LoVo (cell line): Measurements from ENCODE around the gene IFNAR2.

Experiments used
- DNase-seq: peaks from one replicate; pipeline ENCODE4 v3.0.0-alpha.2; 2016; ENCODE audit warnings: low spot score

Gene IFNAR2

DNA sequence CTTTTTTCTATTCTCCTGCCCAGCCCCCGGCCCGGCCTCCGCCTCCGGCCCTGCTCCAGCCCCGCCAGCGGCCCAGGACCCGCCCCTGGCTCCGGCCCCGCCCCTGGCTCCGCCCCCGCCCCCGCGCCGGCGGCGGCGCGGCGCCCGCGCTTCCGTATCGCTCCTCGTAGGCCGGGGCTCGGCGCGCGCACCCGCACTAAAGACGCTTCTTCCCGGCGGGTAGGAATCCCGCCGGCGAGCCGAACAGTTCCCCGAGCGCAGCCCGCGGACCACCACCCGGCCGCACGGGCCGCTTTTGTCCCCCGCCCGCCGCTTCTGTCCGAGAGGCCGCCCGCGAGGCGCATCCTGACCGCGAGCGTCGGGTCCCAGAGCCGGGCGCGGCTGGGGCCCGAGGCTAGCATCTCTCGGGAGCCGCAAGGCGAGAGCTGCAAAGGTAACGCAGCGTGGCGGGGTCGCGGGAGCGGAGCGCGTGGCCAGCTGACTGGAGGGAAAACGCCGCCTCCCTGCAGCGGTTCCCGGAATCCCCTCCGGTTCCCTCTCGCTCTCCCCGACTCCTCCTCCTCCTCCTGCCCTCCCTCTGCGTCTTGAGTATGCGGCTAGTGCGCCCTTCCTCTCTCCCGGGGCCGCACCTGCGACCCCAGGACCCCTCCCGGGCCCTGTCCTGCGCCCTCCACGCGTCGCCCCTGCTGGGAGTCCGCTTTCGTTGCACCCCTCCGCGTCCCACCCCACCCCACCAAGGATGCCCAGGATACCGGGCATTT lies at the start of gene IFNAR2:
Gene IFNAR2 (plus strand): TSS at position 155 of the 761 bp plus-strand sequence. CDS start 11,985 bp downstream, outside the sequence.
- DNase-seq = peak; percentile 73

DNA sequence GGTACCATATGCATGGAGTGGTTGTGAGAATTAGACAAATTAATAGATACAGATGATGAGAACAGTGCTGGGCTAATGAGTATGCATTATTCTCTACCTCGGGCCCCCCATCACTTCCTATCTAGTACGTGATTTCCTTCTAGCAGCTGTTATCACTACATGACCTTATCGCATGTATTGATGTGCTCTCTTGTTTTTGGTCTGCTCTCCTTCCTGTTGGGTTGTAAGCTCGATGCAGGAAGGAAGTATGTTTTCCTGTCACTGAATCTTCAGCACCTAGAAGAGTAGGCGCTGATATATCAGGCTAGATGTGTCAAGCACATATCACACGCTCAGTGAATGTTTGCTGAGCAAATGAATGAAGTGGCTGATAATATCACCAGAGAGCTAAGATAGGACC lies 43.9 kb upstream of the IFNAR2 start:
- no peak for DNase-seq

DNA sequence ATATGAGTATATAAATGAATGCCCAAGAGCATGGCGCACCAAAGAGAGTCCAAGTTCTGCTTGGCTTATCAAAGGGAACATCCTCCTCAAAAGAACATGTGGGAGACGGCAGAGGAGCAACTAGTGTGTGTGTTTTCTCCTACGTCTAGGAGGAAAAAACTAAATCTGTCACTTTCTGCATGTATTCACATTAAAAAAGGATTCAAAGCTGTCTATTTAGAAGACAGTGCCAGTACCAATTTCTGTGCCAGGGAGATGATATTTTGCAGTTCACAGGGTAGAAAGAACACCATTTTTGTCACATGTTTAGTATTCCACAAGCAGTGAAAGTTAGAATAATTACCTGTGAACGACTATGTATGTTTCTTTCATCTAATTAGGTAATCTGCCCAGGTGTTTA lies 42.5 kb upstream of the IFNAR2 start:
- DNase-seq = no peak

DNA sequence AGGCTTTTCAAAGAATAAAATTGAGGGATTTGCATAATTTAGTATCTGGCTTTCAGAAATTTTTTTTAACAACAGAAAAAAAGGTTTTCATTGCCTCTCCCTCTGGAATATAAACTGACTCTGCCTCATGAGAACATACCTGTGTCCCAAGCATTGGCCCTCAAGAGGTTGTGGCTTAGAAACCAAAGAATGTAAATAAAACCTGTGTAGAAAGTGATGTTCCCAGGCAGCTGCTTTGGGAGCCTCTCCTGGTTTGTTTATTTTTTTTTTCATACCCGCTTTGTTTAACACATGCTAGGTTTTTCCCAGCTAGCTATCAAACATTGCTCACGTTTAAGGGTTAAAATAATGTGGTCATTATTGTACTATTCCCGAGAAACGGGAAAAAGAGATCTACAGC lies 40.5 kb upstream of the IFNAR2 start:
- no peak for DNase-seq

DNA sequence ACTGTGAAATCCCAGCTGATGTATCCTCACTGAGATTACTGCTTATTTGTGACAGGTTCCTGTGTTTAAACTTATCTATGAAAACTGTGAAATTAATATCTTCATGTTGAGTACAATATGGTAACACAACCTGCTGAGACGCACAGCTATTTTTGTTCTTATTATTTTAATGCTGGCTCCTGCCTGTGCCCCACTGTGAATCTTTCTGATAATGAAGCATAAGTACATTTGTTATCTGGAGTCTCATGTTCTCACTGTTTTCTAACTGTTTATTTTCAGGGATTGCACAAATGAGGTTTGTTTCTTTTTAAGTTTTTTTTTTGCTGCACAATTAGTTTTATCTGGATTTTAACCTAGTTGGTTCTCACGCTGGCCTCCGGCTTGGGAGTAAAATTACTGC lies 39.9 kb upstream of the IFNAR2 start:
- no peak for DNase-seq

DNA sequence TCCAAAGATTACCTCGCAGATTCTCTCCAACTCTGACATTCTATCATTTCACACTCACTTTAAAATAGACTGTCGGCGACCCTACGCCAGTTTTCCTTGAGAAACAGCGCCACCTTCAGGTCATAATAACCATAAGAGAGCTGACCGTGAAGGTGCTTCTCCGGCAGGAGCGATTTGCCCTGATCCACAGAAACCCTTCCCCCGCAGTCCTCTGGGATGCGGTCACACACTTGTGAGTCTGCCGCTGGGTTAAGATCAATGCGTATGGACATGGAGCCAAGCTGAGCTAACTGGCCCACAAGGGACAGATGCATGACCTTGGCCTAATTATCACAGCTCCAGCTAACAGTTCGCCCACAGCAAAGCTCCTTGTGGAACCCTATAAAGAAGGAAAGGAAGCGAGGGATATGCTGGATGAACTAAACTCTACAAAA lies 32.8 kb upstream of the IFNAR2 start:
- DNase-seq = peak; percentile 72

DNA sequence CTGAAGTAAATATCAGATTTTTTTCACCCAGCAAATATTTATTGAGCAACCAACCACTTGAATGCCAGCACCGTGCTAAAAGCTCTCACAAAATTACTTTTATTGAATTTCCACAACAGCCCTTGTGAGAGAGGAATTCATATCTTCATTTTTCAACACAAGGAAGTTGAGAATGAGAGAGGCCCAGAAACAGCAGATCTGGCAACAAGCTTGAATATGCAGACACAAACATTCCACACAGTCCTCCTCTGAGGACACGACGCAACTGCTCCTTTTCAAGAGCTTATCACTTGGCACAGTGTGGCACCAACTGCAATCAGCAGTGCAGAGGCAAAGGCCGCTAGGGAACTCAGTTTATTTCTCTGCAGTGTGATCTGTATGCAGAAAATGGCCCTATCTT lies 32.2 kb upstream of the IFNAR2 start:
- no peak for DNase-seq

DNA sequence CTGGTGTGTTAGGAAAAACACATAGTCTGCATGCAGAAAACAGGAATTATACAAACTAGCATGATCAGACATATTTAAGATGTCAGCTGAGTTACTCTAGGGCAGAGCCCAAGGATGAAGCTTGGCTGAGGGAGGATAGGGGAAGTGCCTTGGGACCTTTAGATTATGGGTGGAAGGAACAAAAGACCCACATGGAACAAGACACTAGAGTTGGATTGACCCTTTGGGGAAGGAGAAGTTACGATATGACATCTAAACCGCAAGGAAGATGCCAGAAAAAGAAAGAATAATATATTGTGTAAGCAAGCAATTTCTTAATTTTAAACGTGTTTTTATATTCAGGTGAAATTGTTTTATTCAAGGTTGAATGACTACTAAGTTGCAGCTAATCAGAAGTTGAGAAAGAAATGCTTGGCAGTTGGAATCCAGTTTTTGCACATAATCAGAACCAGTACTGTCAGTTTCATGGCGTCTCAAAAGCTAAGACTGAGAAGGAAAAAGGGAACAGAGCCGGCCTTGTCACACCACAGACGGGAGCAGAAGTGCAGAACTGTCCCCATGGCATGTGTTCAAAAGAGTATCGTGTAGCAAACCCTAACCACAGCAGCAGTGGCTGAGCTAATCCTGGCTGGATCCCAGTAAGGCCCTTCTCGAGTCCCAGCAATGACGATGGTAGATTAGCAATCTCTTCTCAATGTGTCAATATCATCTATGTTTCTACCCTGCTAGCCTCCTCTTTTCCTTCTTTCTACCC lies 31.2 kb upstream of the IFNAR2 start:
- no peak for DNase-seq

DNA sequence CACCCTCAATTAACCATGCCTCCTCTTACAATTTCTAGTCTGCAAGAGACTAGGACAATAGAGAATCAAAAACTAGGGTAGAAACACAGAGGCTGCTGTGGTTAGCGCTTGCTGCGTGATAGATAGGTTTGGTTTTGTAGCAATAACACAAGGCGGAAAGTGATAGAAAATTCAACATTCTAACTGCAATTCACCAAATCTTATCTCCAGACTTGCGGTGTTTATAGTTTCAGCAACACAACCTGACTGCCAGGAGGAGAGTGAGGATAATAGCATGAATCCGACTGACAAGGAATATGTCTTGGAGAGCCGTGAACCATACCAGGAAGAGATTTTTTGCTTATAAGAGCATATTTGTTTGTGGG lies 30.7 kb upstream of the IFNAR2 start:
- DNase-seq = no peak

DNA sequence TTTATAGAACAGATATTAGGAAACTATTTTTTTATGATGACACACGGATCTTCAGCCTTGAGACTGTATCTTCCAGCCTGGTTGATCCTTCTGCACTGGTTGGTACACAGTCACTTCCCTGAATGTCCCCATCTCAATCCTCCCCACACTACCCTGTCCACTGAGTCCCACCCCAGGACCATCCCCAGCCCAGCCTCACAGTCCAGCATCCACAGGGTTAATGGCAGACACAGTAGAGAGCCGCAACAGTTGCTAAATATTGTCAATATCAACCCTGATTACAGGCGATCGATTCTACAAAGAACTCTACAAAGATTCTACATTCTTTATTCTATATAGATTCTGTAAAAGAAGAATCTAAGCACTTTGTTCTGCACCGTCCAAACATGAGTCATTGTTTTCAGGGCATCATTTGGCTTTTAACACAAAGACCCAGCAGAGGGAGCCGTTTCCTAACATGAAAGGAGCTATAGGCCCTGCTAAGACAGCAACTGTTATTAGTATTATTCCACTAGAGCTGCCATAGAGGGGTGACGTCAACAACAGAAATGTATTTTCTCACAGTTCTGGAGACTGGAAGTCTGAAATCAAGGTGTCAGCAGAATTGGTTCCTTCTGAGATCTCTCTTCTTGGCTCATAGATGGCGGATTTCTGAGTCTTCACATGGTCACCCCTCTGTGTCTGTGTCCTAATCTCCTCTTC lies 30.1 kb upstream of the IFNAR2 start:
- DNase-seq = peak; percentile 87

DNA sequence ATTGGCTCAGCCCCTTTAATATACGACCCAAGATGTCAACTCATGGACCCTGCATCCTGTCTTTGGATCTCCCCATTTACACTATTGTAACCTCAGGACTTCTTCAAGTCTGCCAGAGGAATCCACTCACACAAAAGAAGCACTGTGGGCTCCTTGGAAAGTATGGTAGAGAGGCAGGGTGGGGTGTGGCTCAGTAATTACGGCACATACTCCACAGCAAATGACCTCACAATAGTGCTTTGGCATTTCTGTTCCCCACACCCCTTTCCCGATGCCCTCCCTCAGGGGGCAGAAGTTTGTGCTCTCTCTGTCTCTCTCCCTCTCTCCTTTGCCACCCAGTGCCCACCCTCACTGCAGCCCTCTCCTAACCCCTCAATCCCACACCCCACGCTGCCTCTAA lies 27.8 kb upstream of the IFNAR2 start:
- DNase-seq = no peak

DNA sequence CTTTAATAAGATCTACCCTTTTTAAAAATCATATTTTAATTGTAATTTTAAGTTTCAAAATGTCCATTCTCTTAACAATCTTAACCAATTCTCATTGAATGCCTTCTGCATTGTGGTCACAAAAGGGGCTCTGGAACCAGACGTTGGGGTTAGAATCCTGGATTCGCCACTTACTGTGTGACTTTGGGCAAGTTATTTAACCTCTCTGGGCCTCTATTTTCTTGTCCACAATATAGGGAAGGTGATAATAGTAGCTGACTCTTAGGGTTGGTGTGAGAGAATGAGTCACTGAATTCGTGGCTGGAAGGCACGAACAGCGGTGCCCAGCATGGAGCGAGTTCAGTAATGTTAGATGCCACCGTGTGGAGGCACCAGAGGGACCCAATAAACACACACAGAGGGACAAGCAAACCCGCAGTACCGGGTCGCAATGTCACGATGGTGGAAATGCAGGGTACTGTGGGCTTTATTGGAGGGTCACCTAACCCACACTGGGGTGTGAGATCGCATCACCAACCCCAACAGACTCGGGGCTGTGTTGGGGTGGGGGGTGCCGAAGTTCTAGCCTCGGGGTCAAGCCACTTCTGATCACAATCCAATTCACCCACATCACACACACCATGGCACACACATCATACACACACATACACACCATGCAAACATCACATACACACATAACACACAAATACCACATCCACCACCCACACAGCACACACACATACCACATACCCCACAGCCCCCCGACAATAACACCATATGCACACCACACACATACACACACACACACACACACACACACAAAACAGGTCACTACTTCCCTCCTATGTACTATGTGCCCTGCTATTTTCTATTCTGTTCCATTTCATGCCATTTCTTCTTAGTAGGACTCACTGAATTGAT lies 27.0 kb upstream of the IFNAR2 start:
- DNase-seq = no peak

DNA sequence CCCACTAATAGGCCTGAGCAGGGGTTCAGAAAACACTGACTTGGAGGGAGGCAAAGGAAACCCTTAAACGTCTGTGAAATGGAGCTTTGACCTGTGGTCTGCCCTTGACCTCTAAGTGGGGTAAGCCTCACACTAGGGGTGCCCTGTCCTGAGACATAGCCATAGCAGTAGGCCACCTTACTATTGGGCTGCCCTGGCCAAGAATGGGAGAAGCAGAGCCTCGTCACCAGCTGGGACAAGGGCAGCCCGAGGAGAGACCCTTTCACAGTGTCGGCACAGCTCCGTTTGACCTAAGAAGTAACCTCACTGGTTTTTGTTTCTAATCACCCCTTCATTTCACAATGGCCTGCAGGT lies 26.4 kb upstream of the IFNAR2 start:
- no peak for DNase-seq

DNA sequence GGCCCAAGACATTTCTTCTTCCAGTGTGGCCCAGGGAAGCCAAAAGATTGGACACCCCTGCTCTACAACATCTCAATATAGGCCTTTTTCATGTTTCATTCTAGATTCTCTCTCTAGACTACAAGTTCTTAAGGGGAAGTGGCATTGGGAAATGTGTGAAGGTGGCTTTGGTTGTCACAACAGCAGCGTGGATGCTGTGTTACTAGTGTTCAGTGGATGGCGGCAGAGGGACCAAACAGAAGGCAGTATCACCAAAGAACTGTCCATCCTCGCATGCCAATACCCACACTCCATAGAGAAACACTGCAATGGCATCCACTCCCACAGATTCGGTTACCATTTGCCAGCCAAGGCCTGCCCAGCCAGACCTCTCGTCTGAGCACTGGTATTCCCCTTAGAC lies 24.3 kb upstream of the IFNAR2 start:
- no peak for DNase-seq

DNA sequence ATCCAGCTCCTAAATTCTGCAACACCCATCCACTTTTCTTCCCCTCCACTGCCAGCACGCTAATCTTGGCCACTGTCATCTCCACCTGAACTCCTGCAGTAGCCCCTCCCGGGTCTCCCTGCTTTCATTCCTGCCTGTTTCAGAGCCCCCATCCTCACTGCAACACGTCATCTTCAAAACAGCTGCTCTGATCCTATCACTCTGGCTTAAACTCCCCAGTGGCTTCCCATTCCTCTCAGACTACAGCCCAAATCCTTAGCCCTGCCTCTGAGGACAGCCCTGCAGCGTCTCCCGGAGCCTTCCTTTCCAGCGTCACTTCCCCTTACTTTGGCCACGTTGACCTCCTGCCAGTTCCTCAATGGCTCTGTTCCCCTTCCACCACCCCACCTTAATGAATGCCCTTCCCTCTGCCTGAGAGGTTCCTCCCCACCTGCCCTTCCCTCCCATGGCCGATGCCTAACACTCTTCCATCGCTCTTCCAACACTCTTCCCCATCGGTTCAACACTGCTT lies 22.9 kb upstream of the IFNAR2 start:
- no peak for DNase-seq

DNA sequence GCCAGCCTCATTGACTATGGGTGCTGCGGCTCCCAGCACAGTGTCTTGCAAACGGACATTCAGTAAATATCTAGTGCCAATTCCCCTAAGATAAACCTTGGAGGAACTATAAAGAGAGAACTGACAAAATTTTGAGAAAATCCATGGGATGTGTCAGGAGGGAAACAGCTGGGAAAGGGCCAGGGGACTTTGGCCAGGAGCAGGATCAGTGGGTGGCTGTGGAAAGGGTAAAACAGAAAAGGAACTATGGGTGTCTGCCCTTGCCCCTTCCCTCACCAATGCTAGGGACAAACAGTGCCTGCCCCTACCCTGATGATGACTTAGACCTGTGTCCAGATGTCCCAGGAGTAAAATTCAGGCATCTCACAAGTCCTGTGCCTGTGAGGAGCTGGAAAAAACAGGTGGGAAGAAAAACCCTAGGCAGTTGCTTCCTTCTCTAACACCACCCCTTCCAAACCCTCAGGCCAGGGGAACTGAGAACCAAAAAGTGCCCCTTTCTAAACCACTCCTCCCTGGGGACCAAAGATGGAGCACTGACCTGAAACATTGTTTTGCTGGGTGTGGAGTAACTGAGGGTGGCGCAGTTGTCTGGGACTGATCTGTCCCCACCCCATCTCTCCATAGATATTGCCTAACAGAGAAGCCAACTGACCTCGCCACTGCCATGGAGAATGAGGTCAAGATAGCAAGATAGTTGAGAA lies 22.1 kb upstream of the IFNAR2 start:
- no peak for DNase-seq

DNA sequence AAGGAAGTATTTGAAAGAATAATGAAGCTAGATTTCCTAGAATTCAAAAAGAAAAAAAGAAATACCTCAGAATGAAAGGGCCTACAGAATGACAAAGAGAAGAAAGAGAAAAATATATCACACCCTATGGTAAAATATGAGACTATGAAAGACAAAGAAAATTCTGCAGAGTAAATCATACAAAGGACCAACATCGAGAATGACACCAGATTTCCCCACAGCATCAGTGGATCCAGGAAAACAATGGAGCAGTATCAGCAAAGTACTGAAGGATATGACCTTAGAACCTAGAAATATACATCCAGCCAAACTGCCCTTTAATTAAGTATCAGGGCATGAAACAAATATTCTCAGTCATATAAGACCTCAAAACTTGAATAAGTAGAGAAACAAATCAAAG lies 21.2 kb upstream of the IFNAR2 start:
- no peak for DNase-seq

DNA sequence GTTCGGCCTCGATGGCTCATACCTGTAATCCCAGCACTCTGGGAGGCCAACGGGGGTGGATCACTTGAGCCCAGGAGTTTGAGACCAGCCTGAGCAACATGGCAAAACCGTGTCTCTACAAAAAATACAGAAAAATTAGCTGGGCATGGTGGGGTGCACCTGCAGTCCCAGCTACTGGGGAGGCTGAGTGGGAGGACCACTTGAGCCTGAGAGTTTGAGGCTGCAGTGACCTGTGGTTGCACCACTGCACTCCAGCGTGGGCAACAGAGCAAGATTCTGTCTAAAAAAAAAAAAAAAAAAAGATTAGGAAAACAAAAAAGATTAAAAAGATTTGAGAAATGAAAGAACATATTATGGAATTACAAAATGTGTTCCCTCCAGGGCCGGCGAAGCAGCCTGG lies 18.4 kb upstream of the IFNAR2 start:
- no peak for DNase-seq

DNA sequence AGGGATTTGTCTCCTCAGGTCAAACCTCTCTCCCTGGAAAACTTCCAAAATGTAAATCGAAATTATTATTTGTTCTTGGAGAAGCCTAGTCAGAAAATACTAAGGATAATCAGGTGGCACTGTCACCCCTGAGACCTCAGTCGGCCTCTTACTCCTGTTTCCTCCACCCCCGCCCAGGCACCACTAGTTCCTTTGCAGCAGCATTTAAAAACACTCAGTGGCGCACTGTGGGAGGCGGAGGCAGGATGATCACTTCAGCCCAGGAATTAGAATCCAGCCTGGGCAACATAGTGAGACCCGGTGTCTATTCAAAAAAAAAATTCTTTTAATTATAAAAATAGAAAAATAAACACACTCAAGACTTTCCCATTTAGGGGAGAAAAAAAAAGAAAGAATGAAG lies 18.0 kb upstream of the IFNAR2 start:
- no peak for DNase-seq

DNA sequence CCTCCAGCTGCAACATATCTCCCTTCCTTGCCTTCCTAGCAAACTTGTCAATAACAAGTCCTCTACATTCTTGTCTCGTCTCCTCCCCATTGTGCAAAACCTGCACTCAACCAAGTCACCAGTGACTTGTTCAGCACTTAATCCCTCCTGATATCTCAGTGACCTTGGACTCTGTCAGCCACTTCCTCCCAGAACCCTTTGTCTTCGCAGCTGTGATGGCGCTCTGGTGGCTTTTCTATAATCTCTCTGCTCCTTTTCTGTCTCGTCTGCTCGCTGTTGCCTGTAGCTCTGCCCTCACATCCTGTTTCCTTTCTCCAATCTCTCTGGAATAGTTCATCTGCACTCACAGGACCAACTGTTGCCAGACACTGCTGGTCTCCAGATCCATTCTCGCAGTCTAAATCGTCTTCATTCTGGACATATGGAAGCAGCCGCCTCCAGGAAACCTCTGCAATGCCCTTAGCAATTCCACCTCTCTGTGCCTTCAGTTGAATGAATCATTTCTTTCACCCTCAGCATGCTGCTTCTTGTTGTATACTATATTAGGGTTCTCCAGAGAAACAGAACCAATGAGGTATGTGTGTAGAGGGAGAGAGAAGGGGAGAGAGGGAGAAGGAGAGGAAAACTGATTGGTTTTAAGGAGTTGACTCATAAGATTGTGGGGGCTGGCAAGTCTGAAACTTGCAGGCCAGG lies 17.4 kb upstream of the IFNAR2 start:
- DNase-seq = no peak

DNA sequence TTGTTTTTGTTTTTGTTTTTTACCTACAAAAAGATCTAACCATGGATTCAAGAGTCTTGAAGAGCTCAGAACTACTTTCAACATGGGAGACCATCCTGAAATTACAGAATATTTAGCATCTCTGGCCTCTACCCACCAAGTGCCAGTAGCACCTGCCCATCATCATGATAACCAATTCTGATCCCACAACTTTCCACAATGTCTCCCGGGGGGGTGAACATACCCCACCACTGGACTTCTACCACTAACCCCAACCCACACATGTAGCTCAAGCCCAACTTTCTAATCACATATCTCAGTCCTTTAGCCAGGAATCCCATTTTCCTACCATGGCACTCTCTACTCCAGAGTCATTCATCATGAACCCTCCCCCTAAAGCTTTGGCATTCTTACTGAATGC lies 15.7 kb upstream of the IFNAR2 start:
- DNase-seq = no peak
